A549 (cell line): ENCODE results near the gene SMAD6. TPM values are rescaled to one million over a fixed set of nuclear protein-coding genes. Genes with fewer than 3 reads are reported as not detected.

ENCODE experiments used
- ATAC-seq, 2 experiments: fragments of 200-7000 bp in 1 of 2; fragments of >200 bp in 1 of 2; cut with Nextera tagmentation in 1 of 2; cut with Tn5 transposase in 1 of 2; 3 replicates each; pipeline versions ENCODE4 v1.8.0 to v1.9.1; 2018 to 2020; ENCODE audit warnings: mild to moderate bottlenecking in 1 of 2, moderate library complexity in 1 of 2
- CTCF ChIA-PET: fragments of 300-600 bp; sonication (Branson Sonifier 250); formaldehyde crosslinking; extraction: SDS; loops from one replicate; lab custom pipeline; 2021; ENCODE audit warnings: antibody characterized with exemption, inconsistent platforms; lab: Yijun Ruan, JAX
- POLR2A ChIA-PET: fragments of 350-600 bp; formaldehyde crosslinking; extraction: SDS; loops from one replicate; lab custom pipeline; 2021; ENCODE audit warnings: antibody characterized with exemption, inconsistent platforms; lab: Yijun Ruan, JAX
- DNase-seq, 2 experiments: peaks; one replicate each; pipeline versions ENCODE4 v3.0.0 to v3.0.0-alpha.2; 2011 to 2016; ENCODE audit warnings: low read depth in 1 of 2, low spot score in 1 of 2
- FAIRE-seq: peaks from 2 replicates; lab custom pipeline; 2011; peaks lifted over from hg19 to GRCh38; lab: Jason Lieb, UNC
- H3K27ac ChIP-seq, 2 experiments: fragments of >200 bp; sonication (Bioruptor Twin); formaldehyde crosslinking; 3 replicates each; pipeline ENCODE4 v1.5.1; 2016 to 2017
- H3K4me1 ChIP-seq: fragments of >200 bp; sonication (Bioruptor Twin); formaldehyde crosslinking; 3 replicates; pipeline ENCODE4 v1.6.1; 2016
- H3K4me2 ChIP-seq: fragments of >200 bp; sonication (Bioruptor Twin); formaldehyde crosslinking; 3 replicates; pipeline ENCODE4 v1.6.1; 2016
- H3K4me3 ChIP-seq: fragments of >200 bp; sonication (Bioruptor Twin); formaldehyde crosslinking; 3 replicates; pipeline ENCODE4 v1.5.1; 2016
- H3K9me3 ChIP-seq: fragments of >200 bp; sonication (Bioruptor Twin); formaldehyde crosslinking; 3 replicates; pipeline ENCODE4 v1.6.1; 2016
- BHLHE40 ChIP-seq: IDR thresholded peaks from 2 replicates; pipeline ENCODE4 v1.6.1; 2012; ENCODE audit warnings: low read depth, low read length, inconsistent platforms
- CBX8 ChIP-seq: fragments of 200-600 bp; sonication (generic); IDR thresholded peaks from 2 replicates; pipeline ENCODE4 v1.6.1; 2016
- CEBPB ChIP-seq, 2 experiments: fragments of >200 bp in 1 of 2; sonication (Bioruptor Twin) in 1 of 2; formaldehyde crosslinking in 1 of 2; IDR thresholded peaks; 2 replicates each; pipeline ENCODE4 v1.6.1; 2012 to 2016
- CHD2 ChIP-seq: fragments of 150-350 bp; IDR thresholded peaks from 2 replicates; pipeline ENCODE4 v1.6.1; 2014; ENCODE audit warnings: low read length; ENCODE audit not compliant: partially characterized antibody
- CHD4 ChIP-seq: fragments of 200-600 bp; sonication (generic); IDR thresholded peaks from 2 replicates; pipeline ENCODE4 v1.6.1; 2016; ENCODE audit warnings: antibody characterized with exemption, mild to moderate bottlenecking, borderline replicate concordance
- E2F6 ChIP-seq: IDR thresholded peaks from 2 replicates; pipeline ENCODE4 v1.6.1; 2012; ENCODE audit warnings: low read depth, borderline replicate concordance
- ELK1 ChIP-seq: fragments of 150-350 bp; IDR thresholded peaks from 2 replicates; pipeline ENCODE4 v1.6.1; 2014; ENCODE audit warnings: low read depth, mild to moderate bottlenecking, low read length
- ESRRA ChIP-seq: fragments of 150-350 bp; IDR thresholded peaks from 2 replicates; pipeline ENCODE4 v1.6.1; 2014; ENCODE audit warnings: mild to moderate bottlenecking, low read length, borderline replicate concordance
- GATA3 ChIP-seq: IDR thresholded peaks from 2 replicates; pipeline ENCODE4 v1.6.1; 2012; ENCODE audit warnings: borderline replicate concordance
- HDAC2 ChIP-seq: fragments of 200-600 bp; sonication (generic); IDR thresholded peaks from 2 replicates; pipeline ENCODE4 v1.6.1; 2016
- HOXB13 ChIP-seq: fragments of 250-450 bp; sonication (Bioruptor Pico); IDR thresholded peaks from 2 replicates; pipeline ENCODE4 v1.5.0; 2020; ENCODE audit warnings: low read depth, mild to moderate bottlenecking, moderate library complexity
- HOXB5 ChIP-seq: fragments of 250-450 bp; sonication (Bioruptor Pico); IDR thresholded peaks from 2 replicates; pipeline ENCODE4 v1.5.0; 2020; ENCODE audit warnings: mild to moderate bottlenecking, moderate library complexity
- JUNB ChIP-seq: fragments of >200 bp; sonication (Bioruptor Twin); formaldehyde crosslinking; IDR thresholded peaks from 2 replicates; pipeline ENCODE4 v1.6.1; 2016
- KDM1A ChIP-seq: fragments of 200-600 bp; sonication (generic); IDR thresholded peaks from 2 replicates; pipeline ENCODE4 v1.6.1; 2016; ENCODE audit warnings: low read depth, mild to moderate bottlenecking
- KDM5A ChIP-seq: fragments of 200-600 bp; sonication (generic); IDR thresholded peaks from 2 replicates; pipeline ENCODE4 v1.6.1; 2016; ENCODE audit warnings: antibody characterized with exemption, mild to moderate bottlenecking
- MAFK ChIP-seq: fragments of 450-650 bp; IDR thresholded peaks from 2 replicates; pipeline ENCODE4 v1.6.1; 2014; ENCODE audit not compliant: partially characterized antibody
- MAZ ChIP-seq: fragments of 150-350 bp; IDR thresholded peaks from 2 replicates; pipeline ENCODE4 v1.6.1; 2014; ENCODE audit warnings: antibody characterized with exemption, low read depth, low read length, borderline replicate concordance
- MYC ChIP-seq: IDR thresholded peaks from 2 replicates; pipeline ENCODE4 v1.6.1; 2012; ENCODE audit warnings: mild to moderate bottlenecking, inconsistent platforms, low read length, improper control_type of control experiment, borderline replicate concordance
- NPAS2 ChIP-seq: fragments of 250-450 bp; sonication (Bioruptor Pico); IDR thresholded peaks from 2 replicates; pipeline ENCODE4 v1.8.0; 2022; ENCODE audit warnings: mild to moderate bottlenecking, moderate library complexity, borderline replicate concordance
- PHF8 ChIP-seq: fragments of 200-600 bp; sonication (generic); IDR thresholded peaks from 2 replicates; pipeline ENCODE4 v1.6.1; 2016; ENCODE audit warnings: low read depth, mild to moderate bottlenecking, antibody characterized with exemption, moderate library complexity, borderline replicate concordance
- POLR2A ChIP-seq: IDR thresholded peaks from 2 replicates; pipeline ENCODE4 v1.6.1; 2012; ENCODE audit warnings: mild to moderate bottlenecking, low read length
- POLR2AphosphoS2 ChIP-seq: conservative IDR thresholded peaks from 2 replicates; pipeline ENCODE4 v1.6.1; 2012; ENCODE audit warnings: low read length, improper control_type of control experiment, inconsistent platforms
- RAD21 ChIP-seq, 2 experiments: fragments of >200 bp in 1 of 2; sonication (Bioruptor Twin) in 1 of 2; formaldehyde crosslinking in 1 of 2; IDR thresholded peaks in 1 of 2; conservative IDR thresholded peaks in 1 of 2; 2 replicates in 1 of 2; 3 replicates in 1 of 2; pipeline ENCODE4 v1.6.1; 2012 to 2018; ENCODE audit warnings: inconsistent platforms in 1 of 2
- RARB ChIP-seq: fragments of 250-450 bp; sonication (Bioruptor Pico); IDR thresholded peaks from 2 replicates; pipeline ENCODE4 v1.8.0; 2021; ENCODE audit warnings: mild to moderate bottlenecking, moderate library complexity
- RCOR1 ChIP-seq: fragments of 150-350 bp; IDR thresholded peaks from 2 replicates; pipeline ENCODE4 v1.6.1; 2014; ENCODE audit warnings: antibody characterized with exemption, low read length, low read depth
- SMC3 ChIP-seq: fragments of >200 bp; sonication (Bioruptor Twin); formaldehyde crosslinking; IDR thresholded peaks from 3 replicates; pipeline ENCODE4 v1.6.1; 2018; ENCODE audit warnings: inconsistent platforms
- TP53 ChIP-seq: fragments of 250-450 bp; sonication (Bioruptor Pico); IDR thresholded peaks from 2 replicates; pipeline ENCODE4 v1.5.0; 2021; ENCODE audit warnings: mild to moderate bottlenecking, moderate library complexity
- USF2 ChIP-seq: fragments of 450-650 bp; IDR thresholded peaks from 2 replicates; pipeline ENCODE4 v1.6.1; 2014; ENCODE audit warnings: antibody characterized with exemption
- ZC3H11A ChIP-seq: fragments of 450-650 bp; IDR thresholded peaks from 2 replicates; pipeline ENCODE4 v1.6.1; 2014; ENCODE audit warnings: antibody characterized with exemption, mild to moderate bottlenecking
- ZFP36 ChIP-seq: fragments of 450-650 bp; IDR thresholded peaks from 2 replicates; pipeline ENCODE4 v1.6.1; 2014; ENCODE audit warnings: borderline replicate concordance; ENCODE audit not compliant: partially characterized antibody
- ZSCAN20 ChIP-seq: fragments of 250-450 bp; sonication (Bioruptor Pico); IDR thresholded peaks from 2 replicates; pipeline ENCODE4 v1.8.0; 2022; ENCODE audit warnings: mild to moderate bottlenecking, moderate library complexity
- WGBS: methylation state at CpG from one replicate; pipeline ENCODE4 v1.1.6; 2017; ENCODE audit errors: missing lambda C conversion rate; 5-methylcytosine and 5-hydroxymethylcytosine counted together
- polyA plus RNA-seq, 4 experiments: library from polyadenylated mRNA; depleted of rRNA in 3 of 4; stranded (reverse); fragments of >200 nt; fragmentation: RNase III in 1 of 4; extraction: RNeasy Plus Mini Kit Qiagen cat#74134 plus additional on column Dnase treatment in 1 of 4; gene quantifications; 2 replicates in 3 of 4; 3 replicates in 1 of 4; pipeline ENCODE4 v1.2.3, GENCODE V29; 2011 to 2017
- TF ChIP-seq, protein P1 (sequence below): fragments of >200 bp; sonication (Bioruptor Twin); formaldehyde crosslinking; IDR thresholded peaks from 2 replicates; pipeline ENCODE4 v1.6.1; 2016

The SMAD6 gene
- polyA plus RNA-seq, 2 of the 4 experiments (the other 2 are of a cell fraction), result 9.6 to 46.6 TPM

DNA sequence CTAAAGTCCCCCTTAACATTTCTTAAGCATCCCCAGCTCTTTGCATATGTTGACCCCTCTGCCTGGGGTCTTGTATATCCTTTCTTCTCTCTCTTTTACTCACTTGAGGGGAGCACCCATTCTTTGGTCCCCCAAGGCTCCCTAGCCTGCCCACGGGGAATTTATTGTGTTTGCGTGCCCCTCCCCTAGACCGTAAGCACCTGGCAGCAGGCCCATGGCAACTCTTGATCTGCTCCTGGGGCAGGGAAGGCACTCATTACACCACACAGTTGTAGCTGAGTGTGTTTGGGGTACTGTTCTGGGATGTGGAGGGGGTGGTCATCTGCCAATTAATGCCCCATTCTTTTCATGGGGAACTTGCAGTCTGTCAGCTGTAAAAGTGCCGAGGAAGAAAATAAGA is 27.3 kb upstream of the SMAD6 start:
- H3K4me1 ChIP-seq, result no peaks in the 10 kb centered on the region
- DNase-seq (no peak), FAIRE-seq (no peak), ATAC-seq (no peak)
- no peaks in the 10 kb centered on the region for H3K9me3 ChIP-seq
- H3K4me3 ChIP-seq, result no peak overlapping the region
- WGBS, result 90% methylated on average over 4 of the region's 4 CpGs
- H3K27ac ChIP-seq, result no peak overlapping the region
- H3K4me2 ChIP-seq, result no peak overlapping the region
- POLR2A ChIA-PET, result no interaction called here
- TF ChIP-seq RCOR1 (no peak), KDM1A (no peak), CHD4 (no peak), ZFP36 (no peak), ZSCAN20 (CRISPR knock-in tag) (no peak), KDM5A (no peak), JUNB (no peak), HOXB5 (CRISPR knock-in tag) (no peak), CBX8 (no peak), E2F6 (no peak)
- TF ChIP-seq, protein P1, sequence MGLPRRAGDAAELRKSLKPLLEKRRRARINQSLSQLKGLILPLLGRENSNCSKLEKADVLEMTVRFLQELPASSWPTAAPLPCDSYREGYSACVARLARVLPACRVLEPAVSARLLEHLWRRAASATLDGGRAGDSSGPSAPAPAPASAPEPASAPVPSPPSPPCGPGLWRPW, result no peak
- CTCF ChIA-PET, result interaction anchor here (1.1 to 2.2 kb wide), 6 partner anchors 8 to 56 kb away, joined by 3 to 11 read pairs (median 5); no protein-coding TSS in a partner anchor

- Histone ChIP-seq H3K4me1 (no peaks in the 10 kb centered on the region), H3K27ac (no peak overlapping the region), H3K4me2 (no peak overlapping the region), H3K4me3 (no peak overlapping the region)
- POLR2A ChIA-PET, result no interaction called here
- ATAC-seq, result no peak
- 74% methylated on average over 1 of the region's 1 CpG for WGBS
- FAIRE-seq, result no peak
- TF ChIP-seq CEBPB (IDR thresholded peaks at IDR 0.05) (no peak), HOXB13 (CRISPR knock-in tag) (no peak), ESRRA (no peak), SMC3 (no peak), TP53 (CRISPR knock-in tag) (no peak), CHD2 (no peak), MAZ (no peak), KDM5A (no peak), USF2 (no peak), ZC3H11A (no peak), GATA3 (no peak), POLR2A (no peak), MYC (no peak), NPAS2 (CRISPR knock-in tag) (no peak), CHD4 (no peak), HDAC2 (no peak), RCOR1 (no peak), MAFK (no peak), CBX8 (no peak)
- TF ChIP-seq, all 56 proteins: peak for 0
- CTCF ChIA-PET, result interaction anchor here (0.5 to 1.8 kb wide), 3 partner anchors 9 to 541 kb away, joined by 3 to 7 read pairs (median 3); no protein-coding TSS in a partner anchor
- no peaks in the 10 kb centered on the region for H3K9me3 ChIP-seq
- DNase-seq, result no peak
These were observed 26.6 kb upstream of the SMAD6 start for GRCh38 chr15:66675446-66675845.

DNA sequence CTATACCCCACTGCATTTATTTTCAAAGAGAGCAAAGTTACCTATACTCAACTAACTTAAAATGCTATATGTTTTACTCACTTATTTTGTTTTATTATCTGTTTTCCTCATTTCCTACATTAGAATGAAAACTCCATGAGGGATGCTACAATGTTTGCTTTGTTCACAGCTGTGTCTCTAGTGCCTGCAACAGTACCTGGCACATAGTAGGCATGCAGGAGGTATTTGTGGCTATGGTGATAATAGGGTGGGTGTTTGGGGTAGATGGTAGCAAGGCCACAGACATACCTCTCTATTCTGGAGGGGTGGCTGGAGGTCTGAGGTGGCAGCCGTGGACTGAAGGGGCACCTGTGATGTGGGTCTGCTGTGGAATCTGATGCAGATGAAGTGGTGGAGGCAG is 24.7 kb upstream of the SMAD6 start:
- no peak for FAIRE-seq
- 0 out of 3 replicates have a peak, but pooled peaks cover 6% of the 10 kb centered on the region for H3K9me3 ChIP-seq
- H3K4me2 ChIP-seq, result no peak overlapping the region
- ChIA-PET POLR2A (no interaction called here), CTCF (interaction anchor here (0.8 to 1.8 kb wide), 4 partner anchors 9 to 45 kb away, joined by 3 to 7 read pairs (median 5); no protein-coding TSS in a partner anchor)
- no peak for ATAC-seq
- H3K27ac ChIP-seq, result no peak overlapping the region
- no peaks in the 10 kb centered on the region for H3K4me1 ChIP-seq
- DNase-seq, result no peak
- 83% methylated on average over 1 of the region's 1 CpG for WGBS
- H3K4me3 ChIP-seq, result no peak overlapping the region
- TF ChIP-seq E2F6 (no peak), CHD2 (no peak), ELK1 (no peak), MAZ (no peak), PHF8 (no peak), BHLHE40 (no peak), POLR2AphosphoS2 (no peak), RARB (CRISPR knock-in tag) (no peak), RAD21 (conservative IDR thresholded peaks at IDR 0.05 in 1 of 2, IDR thresholded peaks at IDR 0.05 in 1 of 2) (no peak)
